C4-2B (cell line): Measurements from ENCODE around the gene WDR27.

Source experiments
- H3K27ac ChIP-seq: fragments of 450-650 bp; 2 replicates; pipeline ENCODE4 v1.5.1; 2017
- ZFX ChIP-seq: fragments of 450-650 bp; IDR thresholded peaks from 2 replicates; pipeline ENCODE4 v1.6.1; 2017
- TF ChIP-seq, protein P1 (sequence below): fragments of 450-650 bp; conservative IDR thresholded peaks from 2 replicates; pipeline ENCODE4 v1.5.1; 2017; ENCODE audit warnings: mild to moderate bottlenecking

The WDR27 gene

DNA sequence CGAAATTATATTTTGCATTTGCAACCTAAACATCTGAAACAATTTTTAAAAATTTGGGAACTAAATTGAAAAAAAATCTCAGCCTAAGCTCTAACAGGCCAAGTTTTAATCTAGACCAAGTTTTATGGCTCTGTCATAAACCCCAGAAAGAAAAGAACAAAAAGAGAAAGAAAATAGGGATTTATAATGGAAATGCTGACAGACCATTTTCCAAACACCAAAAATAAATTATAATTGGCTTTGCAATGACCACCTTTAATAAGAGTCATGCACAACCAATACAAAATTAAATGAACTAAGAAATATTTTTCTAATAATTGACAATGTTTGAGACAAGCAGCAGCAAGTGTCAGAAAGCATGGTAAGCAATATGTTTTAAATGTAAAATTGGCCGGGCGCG, 72.6 kb downstream of the WDR27 start:
- TF ChIP-seq, protein P1, sequence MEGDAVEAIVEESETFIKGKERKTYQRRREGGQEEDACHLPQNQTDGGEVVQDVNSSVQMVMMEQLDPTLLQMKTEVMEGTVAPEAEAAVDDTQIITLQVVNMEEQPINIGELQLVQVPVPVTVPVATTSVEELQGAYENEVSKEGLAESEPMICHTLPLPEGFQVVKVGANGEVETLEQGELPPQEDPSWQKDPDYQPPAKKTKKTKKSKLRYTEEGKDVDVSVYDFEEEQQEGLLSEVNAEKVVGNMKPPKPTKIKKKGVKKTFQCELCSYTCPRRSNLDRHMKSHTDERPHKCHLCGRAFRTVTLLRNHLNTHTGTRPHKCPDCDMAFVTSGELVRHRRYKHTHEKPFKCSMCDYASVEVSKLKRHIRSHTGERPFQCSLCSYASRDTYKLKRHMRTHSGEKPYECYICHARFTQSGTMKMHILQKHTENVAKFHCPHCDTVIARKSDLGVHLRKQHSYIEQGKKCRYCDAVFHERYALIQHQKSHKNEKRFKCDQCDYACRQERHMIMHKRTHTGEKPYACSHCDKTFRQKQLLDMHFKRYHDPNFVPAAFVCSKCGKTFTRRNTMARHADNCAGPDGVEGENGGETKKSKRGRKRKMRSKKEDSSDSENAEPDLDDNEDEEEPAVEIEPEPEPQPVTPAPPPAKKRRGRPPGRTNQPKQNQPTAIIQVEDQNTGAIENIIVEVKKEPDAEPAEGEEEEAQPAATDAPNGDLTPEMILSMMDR = no peak
- TF ChIP-seq ZFX = no peak
- no peak overlapping the region for H3K27ac ChIP-seq

DNA sequence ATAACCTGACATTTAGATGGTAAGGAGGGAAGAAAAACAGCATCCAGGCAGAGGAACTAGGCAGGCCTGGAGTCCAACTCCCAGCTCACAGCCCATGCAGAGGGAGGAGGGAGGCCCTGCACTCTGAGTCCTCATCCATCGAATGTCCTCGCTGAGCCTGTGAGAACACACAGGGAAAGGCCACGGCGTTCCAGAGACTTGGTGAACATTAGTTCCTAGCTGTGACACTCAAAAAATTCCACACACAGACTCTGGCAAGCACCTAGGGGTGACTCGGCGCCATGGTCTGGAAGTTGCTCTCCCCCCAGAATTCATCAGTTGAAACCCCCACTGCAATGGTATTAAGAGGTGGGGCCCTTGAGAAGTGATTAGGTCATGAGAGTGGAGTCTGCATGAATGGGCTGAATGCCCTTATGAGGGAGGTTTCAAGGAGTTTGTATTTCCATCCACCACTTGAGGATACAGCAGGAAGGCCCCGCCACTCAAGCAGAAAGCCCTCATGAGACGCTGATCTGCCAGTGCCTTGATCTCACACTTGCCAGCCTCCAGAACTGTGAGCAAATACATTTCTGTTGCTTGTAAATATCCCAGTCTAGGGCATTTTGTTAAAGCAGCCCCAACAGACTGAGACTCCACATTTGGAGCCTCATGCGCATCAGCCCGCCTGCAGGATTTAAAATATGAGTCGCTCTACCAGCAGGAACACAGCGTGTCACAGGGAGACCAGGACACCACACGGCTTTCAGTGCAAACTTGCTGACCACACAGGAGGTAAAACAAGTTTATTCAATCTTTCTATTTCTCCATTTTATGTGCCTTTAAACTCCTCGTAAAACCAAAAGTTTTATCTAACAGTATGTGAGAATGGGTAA, 73.9 kb downstream of the WDR27 start:
- no peak overlapping the region for H3K27ac ChIP-seq
- TF ChIP-seq ZFX = no peak
- TF ChIP-seq, protein P1 = no peak

DNA sequence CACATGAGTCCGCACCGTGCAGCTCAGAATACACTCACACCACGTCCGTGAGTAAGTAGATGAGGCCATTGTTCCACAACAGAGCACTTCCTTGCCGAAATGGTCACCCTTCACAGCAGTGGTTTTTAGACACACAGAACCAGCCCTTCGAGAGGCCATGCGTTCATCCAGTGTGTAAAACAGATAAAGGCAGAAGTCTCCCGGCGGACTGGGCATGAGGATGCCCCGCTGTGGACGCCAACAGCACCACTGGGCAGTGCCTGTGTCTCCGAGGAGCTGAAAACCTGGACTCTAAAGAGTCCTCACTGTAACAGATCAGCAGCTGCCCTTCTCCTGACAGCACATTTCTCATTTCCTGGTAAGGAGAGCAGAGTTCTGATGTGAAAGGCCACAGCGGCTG, 75.2 kb downstream of the WDR27 start:
- H3K27ac ChIP-seq = no peak overlapping the region
- TF ChIP-seq, protein P1 = no peak
- TF ChIP-seq ZFX = no peak

DNA sequence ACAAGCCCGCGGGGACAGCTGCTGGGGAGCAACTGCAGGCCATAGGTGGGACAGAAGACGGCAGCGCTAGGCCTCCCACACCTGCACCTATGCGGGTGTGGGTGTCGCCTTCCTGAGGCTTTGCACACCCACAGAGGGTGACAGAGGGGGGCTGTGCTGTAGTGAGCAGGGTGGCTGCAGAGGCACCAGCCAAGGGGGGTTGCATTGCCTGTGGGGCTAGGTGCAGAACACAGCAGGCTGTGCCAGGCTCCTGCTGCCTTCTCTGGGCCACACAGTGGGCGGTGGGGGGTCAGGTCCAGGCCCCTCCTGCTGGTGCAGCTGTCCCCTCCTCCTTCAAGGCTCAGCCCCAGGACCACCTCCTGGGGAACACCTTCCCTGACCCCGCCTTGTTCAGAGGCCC, 75.7 kb downstream of the WDR27 start:
- H3K27ac ChIP-seq = no peak overlapping the region
- TF ChIP-seq ZFX = no peak

DNA sequence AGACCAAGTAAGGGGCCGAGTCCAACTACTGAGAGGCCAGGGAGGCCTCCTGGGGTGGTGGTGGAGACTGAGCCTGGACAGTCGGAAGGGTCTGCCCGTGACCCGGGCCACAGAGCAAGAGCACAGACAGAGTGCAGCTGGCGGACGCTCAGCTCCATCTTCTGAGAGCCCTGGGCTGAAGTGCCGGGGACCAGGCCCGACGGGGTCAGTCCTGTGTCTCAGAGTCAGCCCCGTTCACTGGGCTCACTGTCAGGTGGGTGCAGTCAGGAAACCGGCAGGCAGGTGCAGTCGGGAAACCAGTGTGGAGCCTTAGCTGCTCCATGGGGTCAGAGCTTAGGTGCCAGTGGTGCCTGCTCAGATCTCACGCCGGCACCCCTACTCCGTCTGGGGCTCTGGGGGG, 76.5 kb downstream of the WDR27 start:
- no peak overlapping the region for H3K27ac ChIP-seq
- TF ChIP-seq ZFX = no peak
- TF ChIP-seq, protein P1 = no peak

DNA sequence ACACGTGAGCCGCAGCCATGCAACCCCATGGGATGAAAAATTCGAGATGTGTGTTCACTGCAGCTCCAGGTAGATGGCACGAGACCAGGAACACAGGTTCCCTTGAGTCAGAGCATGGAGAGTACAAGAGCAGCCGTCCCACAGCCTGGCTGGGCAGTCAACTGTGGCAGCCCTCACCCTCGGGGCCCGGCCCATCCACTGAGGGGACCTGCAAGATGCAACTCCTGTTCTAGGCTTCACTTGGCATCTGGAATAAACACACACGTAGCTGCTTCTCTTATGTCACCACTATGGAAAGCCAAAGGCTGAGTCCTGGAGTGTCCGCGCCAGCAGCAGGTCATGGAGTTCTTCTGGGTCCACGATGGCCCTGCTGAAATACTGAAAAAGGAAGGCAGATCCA, 77.0 kb downstream of the WDR27 start:
- no peak for TF ChIP-seq ZFX
- TF ChIP-seq, protein P1 = no peak
- no peak overlapping the region for H3K27ac ChIP-seq

DNA sequence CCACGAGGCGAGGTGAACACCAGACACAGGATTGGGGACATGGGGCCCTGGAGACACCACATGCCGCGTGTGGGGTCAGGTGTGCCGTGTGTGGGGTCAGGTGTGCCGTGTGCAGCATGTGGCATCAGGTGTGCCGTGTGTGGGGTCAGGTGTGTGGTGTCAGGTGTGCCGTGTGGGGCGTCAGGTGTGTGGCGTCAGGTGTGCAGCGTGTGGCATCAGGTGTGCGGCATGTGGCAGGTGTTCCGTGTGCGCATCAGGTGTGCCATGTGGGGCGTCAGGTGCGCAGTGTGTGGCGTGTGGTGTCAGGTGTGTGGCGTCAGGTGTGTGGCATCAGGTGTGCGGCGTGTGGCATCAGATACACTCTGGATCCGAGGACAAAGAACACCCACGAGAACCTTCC, 77.9 kb downstream of the WDR27 start:
- no peak overlapping the region for H3K27ac ChIP-seq
- TF ChIP-seq, protein P1 = no peak
- TF ChIP-seq ZFX = no peak

DNA sequence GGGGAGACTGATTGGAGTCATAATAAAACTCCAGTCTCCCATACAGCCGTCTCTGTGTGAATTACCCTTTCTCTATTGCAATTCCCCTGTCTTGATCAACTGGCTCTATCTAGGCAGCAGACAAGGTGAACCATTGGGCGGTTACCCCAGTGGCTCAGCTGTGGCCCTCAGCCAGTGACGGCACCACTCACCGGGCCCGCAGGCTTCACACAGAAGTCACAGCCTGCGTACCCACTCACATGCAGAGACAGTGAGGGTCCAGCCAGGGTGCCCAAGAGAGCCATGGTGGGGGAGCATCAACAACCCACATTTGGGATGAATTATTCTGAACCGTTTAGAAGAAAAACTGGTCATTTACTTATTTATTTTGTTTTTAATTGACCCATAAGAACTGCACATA, 78.5 kb downstream of the WDR27 start:
- no peak for TF ChIP-seq ZFX
- TF ChIP-seq, protein P1 = no peak

More for the DNA sequence above, 78.5 kb downstream of the WDR27 start:
- H3K27ac ChIP-seq = no peak overlapping the region
